ENCODE measurements around the gene MYPN.

DNA sequence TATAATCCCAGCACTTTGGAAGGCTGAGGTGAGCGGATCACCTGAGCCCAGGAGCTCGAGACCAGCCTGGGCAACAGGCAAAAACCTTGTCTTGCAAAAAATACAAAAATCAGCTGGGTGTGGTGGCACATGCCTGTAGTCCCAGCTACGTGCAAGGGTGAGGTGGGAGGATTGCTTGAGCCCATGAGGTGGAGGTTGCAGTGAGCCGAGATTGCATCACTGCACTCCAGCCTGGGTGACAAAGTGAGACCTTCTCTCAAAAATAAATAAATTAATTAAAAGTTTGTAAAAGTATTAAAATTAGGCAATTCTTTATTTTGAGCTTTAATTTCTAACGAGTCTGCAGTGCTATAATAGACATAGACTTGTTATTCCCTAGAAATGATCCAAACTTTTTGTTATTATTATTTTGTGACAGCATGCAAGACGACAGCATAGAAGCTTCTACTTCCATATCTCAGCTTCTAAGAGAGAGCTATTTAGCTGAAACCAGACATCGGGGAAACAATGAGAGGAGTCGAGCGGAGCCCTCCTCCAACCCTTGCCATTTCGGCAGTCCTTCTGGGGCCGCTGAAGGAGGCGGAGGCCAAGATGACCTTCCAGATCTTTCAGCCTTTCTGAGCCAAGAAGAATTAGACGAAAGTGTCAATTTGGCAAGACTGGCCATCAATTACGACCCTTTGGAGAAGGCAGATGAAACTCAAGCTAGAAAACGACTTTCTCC lies 11.9 kb downstream of the MYPN start:
- TF ChIP-seq EZH2 (IDR thresholded peaks at IDR 0.05; ENCODE audit: low read length, unreplicated experiment), result no peak
- TF ChIP-seq, protein P1, sequence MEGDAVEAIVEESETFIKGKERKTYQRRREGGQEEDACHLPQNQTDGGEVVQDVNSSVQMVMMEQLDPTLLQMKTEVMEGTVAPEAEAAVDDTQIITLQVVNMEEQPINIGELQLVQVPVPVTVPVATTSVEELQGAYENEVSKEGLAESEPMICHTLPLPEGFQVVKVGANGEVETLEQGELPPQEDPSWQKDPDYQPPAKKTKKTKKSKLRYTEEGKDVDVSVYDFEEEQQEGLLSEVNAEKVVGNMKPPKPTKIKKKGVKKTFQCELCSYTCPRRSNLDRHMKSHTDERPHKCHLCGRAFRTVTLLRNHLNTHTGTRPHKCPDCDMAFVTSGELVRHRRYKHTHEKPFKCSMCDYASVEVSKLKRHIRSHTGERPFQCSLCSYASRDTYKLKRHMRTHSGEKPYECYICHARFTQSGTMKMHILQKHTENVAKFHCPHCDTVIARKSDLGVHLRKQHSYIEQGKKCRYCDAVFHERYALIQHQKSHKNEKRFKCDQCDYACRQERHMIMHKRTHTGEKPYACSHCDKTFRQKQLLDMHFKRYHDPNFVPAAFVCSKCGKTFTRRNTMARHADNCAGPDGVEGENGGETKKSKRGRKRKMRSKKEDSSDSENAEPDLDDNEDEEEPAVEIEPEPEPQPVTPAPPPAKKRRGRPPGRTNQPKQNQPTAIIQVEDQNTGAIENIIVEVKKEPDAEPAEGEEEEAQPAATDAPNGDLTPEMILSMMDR (conservative IDR thresholded peaks at IDR 0.05; ENCODE audit: low read depth, low read length), result no peak

Measured in PC-3 (cell line).